ENCODE measurements around the gene MTA1.

MTA1 gene

GRCh38 chr14:105414456-105415371 lies 4.9 kb upstream of the MTA1 start:
- CTCF ChIA-PET: interaction anchor here (0.9 to 2.2 kb wide), 9 partner anchors 8 to 54 kb away, joined by 3 to 8 read pairs (median 6); no protein-coding TSS in a partner anchor
- peak overlapping the region; percentile 28 to 72 (median 57) for H3K4me3 ChIP-seq (ENCODE audit: control insufficient read depth in 1 of 7, extremely low read depth in 1 of 7, insufficient read depth in 4 of 7, low read depth in 2 of 7, low read length in 6 of 7)
- H3K27me3 ChIP-seq (replicated peaks in 2 of 5; ENCODE audit: control insufficient read depth in 4 of 5, insufficient read depth in 5 of 5, low read length in 4 of 5): peaks cover 0 to 31% (median 16%) of the 10 kb centered on the region in 5 experiments
- no peaks in the 10 kb centered on the region for H3K36me3 ChIP-seq (ENCODE audit: control insufficient read depth in 4 of 4, insufficient read depth in 4 of 4, low read length in 3 of 4)
- DNase-seq: peak; percentile 70 to 87 (median 84)
- no peaks in the 10 kb centered on the region for H3K9me3 ChIP-seq (ENCODE audit: control extremely low read depth in 1 of 5, control insufficient read depth in 4 of 5, insufficient read depth in 2 of 5, low read depth in 1 of 5, low read length in 4 of 5)
- 4% methylated on average over 63 of the region's 79 CpGs for WGBS (ENCODE audit: insufficient coverage)
- no peak overlapping the region for H3K27ac ChIP-seq (ENCODE audit: insufficient read depth in 1 of 2, low read depth in 1 of 2, low read length in 2 of 2, poor library complexity in 1 of 2, severe bottlenecking in 2 of 2)
- POLR2A ChIA-PET: interaction anchor here (1.2 kb wide), 1 partner anchor 16 kb away, joined by 4 read pairs; the partner anchor contains the start of gene TEX22
- H3K4me1 ChIP-seq (ENCODE audit: control extremely low read depth in 1 of 4, control insufficient read depth in 4 of 4, insufficient read depth in 4 of 4, low read length in 3 of 4): peaks cover 0 to 40% (median 30%) of the 10 kb centered on the region in 4 experiments

GRCh38 chr14:105415481-105416428 lies 3.9 kb upstream of the MTA1 start:
- Histone ChIP-seq H3K27me3 (replicated peaks in 2 of 5; ENCODE audit: control insufficient read depth in 4 of 5, insufficient read depth in 5 of 5, low read length in 4 of 5) (peaks cover 0 to 26% (median 12%) of the 10 kb centered on the region in 5 experiments), H3K36me3 (ENCODE audit: control insufficient read depth in 4 of 4, insufficient read depth in 4 of 4, low read length in 3 of 4) (no peaks in the 10 kb centered on the region), H3K4me3 (ENCODE audit: control insufficient read depth in 1 of 7, extremely low read depth in 1 of 7, insufficient read depth in 4 of 7, low read depth in 2 of 7, low read length in 6 of 7) (peak overlapping the region in 6 of 7 experiments; percentile 38 to 72 (median 60)), H3K9me3 (ENCODE audit: control extremely low read depth in 1 of 5, control insufficient read depth in 4 of 5, insufficient read depth in 2 of 5, low read depth in 1 of 5, low read length in 4 of 5) (no peaks in the 10 kb centered on the region), H3K27ac (ENCODE audit: insufficient read depth in 1 of 2, low read depth in 1 of 2, low read length in 2 of 2, poor library complexity in 1 of 2, severe bottlenecking in 2 of 2) (no peak overlapping the region), H3K4me1 (ENCODE audit: control extremely low read depth in 1 of 4, control insufficient read depth in 4 of 4, insufficient read depth in 4 of 4, low read length in 3 of 4) (peaks cover 0 to 43% (median 34%) of the 10 kb centered on the region in 4 experiments)
- POLR2A ChIA-PET: interaction anchor here (1.2 kb wide), 1 partner anchor 17 kb away, joined by 4 read pairs; the partner anchor contains the start of gene TEX22
- WGBS (ENCODE audit: insufficient coverage): 92% methylated on average over 17 of the region's 25 CpGs
- CTCF ChIA-PET: interaction anchor here (0.9 to 2.2 kb wide), 6 partner anchors 9 to 53 kb away, joined by 3 to 8 read pairs (median 6); no protein-coding TSS in a partner anchor
- no peak for DNase-seq

- CTCF ChIA-PET: interaction anchor here (0.6 to 2.2 kb wide), 4 partner anchors 10 to 56 kb away, joined by 4 to 8 read pairs (median 6); no protein-coding TSS in a partner anchor
These were observed 3.0 kb upstream of the MTA1 start for GRCh38 chr14:105416671-105417070.

GRCh38 chr14:105417690-105418121 lies 1.9 kb upstream of the MTA1 start:
- ChIA-PET CTCF (interaction anchor here (1.3 kb wide), 1 partner anchor 14 kb away, joined by 5 read pairs; no protein-coding TSS in a partner anchor), POLR2A (no interaction called here)
- DNase-seq: no peak
- H3K9me3 ChIP-seq (ENCODE audit: control extremely low read depth in 1 of 5, control insufficient read depth in 4 of 5, insufficient read depth in 2 of 5, low read depth in 1 of 5, low read length in 4 of 5): no peaks in the 10 kb centered on the region
- peaks cover 0 to 8% (median 4%) of the 10 kb centered on the region in 5 experiments for H3K27me3 ChIP-seq (replicated peaks in 2 of 5; ENCODE audit: control insufficient read depth in 4 of 5, insufficient read depth in 5 of 5, low read length in 4 of 5)
- H3K36me3 ChIP-seq (ENCODE audit: control insufficient read depth in 4 of 4, insufficient read depth in 4 of 4, low read length in 3 of 4): peaks cover 0 to 12% (median 0%) of the 10 kb centered on the region in 4 experiments
- WGBS (ENCODE audit: insufficient coverage): 100% methylated on average over 3 of the region's 3 CpGs
- H3K4me3 ChIP-seq (ENCODE audit: control insufficient read depth in 1 of 7, extremely low read depth in 1 of 7, insufficient read depth in 4 of 7, low read depth in 2 of 7, low read length in 6 of 7): no peak overlapping the region
- peaks cover 0 to 52% (median 44%) of the 10 kb centered on the region in 4 experiments for H3K4me1 ChIP-seq (ENCODE audit: control extremely low read depth in 1 of 4, control insufficient read depth in 4 of 4, insufficient read depth in 4 of 4, low read length in 3 of 4)
- no peak overlapping the region for H3K27ac ChIP-seq (ENCODE audit: insufficient read depth in 1 of 2, low read depth in 1 of 2, low read length in 2 of 2, poor library complexity in 1 of 2, severe bottlenecking in 2 of 2)

More at GRCh38 chr14:105416671-105417070, 3.0 kb upstream of the MTA1 start:
- 91% methylated on average over 4 of the region's 11 CpGs for WGBS (ENCODE audit: insufficient coverage)
- H3K36me3 ChIP-seq (ENCODE audit: control insufficient read depth in 4 of 4, insufficient read depth in 4 of 4, low read length in 3 of 4): peaks cover 0 to 4% (median 0%) of the 10 kb centered on the region in 4 experiments
- H3K27me3 ChIP-seq (replicated peaks in 2 of 5; ENCODE audit: control insufficient read depth in 4 of 5, insufficient read depth in 5 of 5, low read length in 4 of 5): peaks cover 0 to 18% (median 6%) of the 10 kb centered on the region in 5 experiments
- POLR2A ChIA-PET: interaction anchor here (0.6 to 0.7 kb wide), 2 partner anchors 18 to 477 kb away, joined by 3 to 4 read pairs; partner anchors contain the start of gene TEX22
- H3K27ac ChIP-seq (ENCODE audit: insufficient read depth in 1 of 2, low read depth in 1 of 2, low read length in 2 of 2, poor library complexity in 1 of 2, severe bottlenecking in 2 of 2): no peak overlapping the region
- no peaks in the 10 kb centered on the region for H3K9me3 ChIP-seq (ENCODE audit: control extremely low read depth in 1 of 5, control insufficient read depth in 4 of 5, insufficient read depth in 2 of 5, low read depth in 1 of 5, low read length in 4 of 5)
- DNase-seq: no peak
- H3K4me1 ChIP-seq (ENCODE audit: control extremely low read depth in 1 of 4, control insufficient read depth in 4 of 4, insufficient read depth in 4 of 4, low read length in 3 of 4): peaks cover 0 to 44% (median 35%) of the 10 kb centered on the region in 4 experiments
- no peak overlapping the region for H3K4me3 ChIP-seq (ENCODE audit: control insufficient read depth in 1 of 7, extremely low read depth in 1 of 7, insufficient read depth in 4 of 7, low read depth in 2 of 7, low read length in 6 of 7)

- H3K27me3 ChIP-seq (replicated peaks in 2 of 5; ENCODE audit: control insufficient read depth in 4 of 5, insufficient read depth in 5 of 5, low read length in 4 of 5): peaks cover 0 to under 1% (median 0%) of the 10 kb centered on the region in 5 experiments
- peaks cover 0 to 12% (median 0%) of the 10 kb centered on the region in 4 experiments for H3K36me3 ChIP-seq (ENCODE audit: control insufficient read depth in 4 of 4, insufficient read depth in 4 of 4, low read length in 3 of 4)
- CTCF ChIA-PET: interaction anchor here (0.8 to 1.3 kb wide), 3 partner anchors 10 to 64 kb away, joined by 3 to 5 read pairs (median 3); no protein-coding TSS in a partner anchor
- POLR2A ChIA-PET: no interaction called here
- peak overlapping the region in 6 of 7 experiments; percentile 69 to 89 (median 74) for H3K4me3 ChIP-seq (ENCODE audit: control insufficient read depth in 1 of 7, extremely low read depth in 1 of 7, insufficient read depth in 4 of 7, low read depth in 2 of 7, low read length in 6 of 7)
- H3K9me3 ChIP-seq (ENCODE audit: control extremely low read depth in 1 of 5, control insufficient read depth in 4 of 5, insufficient read depth in 2 of 5, low read depth in 1 of 5, low read length in 4 of 5): no peaks in the 10 kb centered on the region
- DNase-seq: no peak
- peaks cover 0 to 55% (median 47%) of the 10 kb centered on the region in 4 experiments for H3K4me1 ChIP-seq (ENCODE audit: control extremely low read depth in 1 of 4, control insufficient read depth in 4 of 4, insufficient read depth in 4 of 4, low read length in 3 of 4)
- 93% methylated on average over 14 of the region's 19 CpGs for whole genome bisulfite sequencing (ENCODE audit: insufficient coverage)
- peak overlapping the region; percentile 66 to 83 for H3K27ac ChIP-seq (ENCODE audit: insufficient read depth in 1 of 2, low read depth in 1 of 2, low read length in 2 of 2, poor library complexity in 1 of 2, severe bottlenecking in 2 of 2)
These were observed 1.1 kb upstream of the MTA1 start for GRCh38 chr14:105418269-105419194.

Data from common myeloid progenitor, CD34-positive (primary cell).